Measurements from ENCODE around the gene ADAM17. TPM values are rescaled to one million over a fixed set of nuclear protein-coding genes. Genes with fewer than 3 reads are reported as not detected.

ADAM17 gene
- total and polyA plus RNA-seq, 2 of the 8 experiments (the other 6 are each of a cell fraction or from before 2014, with no cell fraction given) = 6.5 to 23.5 TPM

- Histone ChIP-seq H4K5ac (ENCODE audit: insufficient read length, low read depth, low read length) (no peak overlapping the region), H3K9ac (replicated peaks in 1 of 4; ENCODE audit: extremely low read depth in 1 of 4, low read depth in 3 of 4, low read length in 3 of 4) (no peak overlapping the region), H3K79me2 (ENCODE audit: control insufficient read depth in 1 of 2, insufficient read depth in 2 of 2, low read length in 2 of 2) (no peaks in the 10 kb centered on the region), H2BK15ac (ENCODE audit: low read length) (no peak overlapping the region), H4K20me1 (replicated peaks in 1 of 2; ENCODE audit: control insufficient read depth in 1 of 2, insufficient read depth in 2 of 2, low read length in 2 of 2) (peaks cover 0 to 3% of the 10 kb centered on the region in 2 experiments), H3K27me3 (replicated peaks in 1 of 4; ENCODE audit: control insufficient read depth in 3 of 4, extremely low read depth in 1 of 4, insufficient read depth in 3 of 4, low read length in 3 of 4) (no peaks in the 10 kb centered on the region; a peak in 1 of 7 replicates), H2AK5ac (ENCODE audit: low read depth, low read length) (no peak overlapping the region), H3K4me2 (ENCODE audit: insufficient read depth in 1 of 2, low read depth in 2 of 2, low read length in 2 of 2) (no peak overlapping the region), H3K18ac (ENCODE audit: extremely low read depth, low read length) (no peak overlapping the region), H3K9me3 (ENCODE audit: insufficient read depth in 2 of 2, low read depth in 1 of 2, low read length in 1 of 2) (no peaks in the 10 kb centered on the region), H3K14ac (ENCODE audit: insufficient read length) (no peak overlapping the region), H3K23me2 (ENCODE audit: low read depth, low read length) (no peaks in the 10 kb centered on the region), H3K27ac (ENCODE audit: low read depth, low read length) (no peak overlapping the region), H3K56ac (replicated peaks; ENCODE audit: insufficient read length, low read depth, low read length) (no peak overlapping the region), H2BK12ac (ENCODE audit: low read depth, low read length) (no peak overlapping the region), H3K4ac (replicated peaks; ENCODE audit: insufficient read length, low read depth, low read length) (no peak overlapping the region), H3K79me1 (ENCODE audit: low read depth, low read length) (no peaks in the 10 kb centered on the region; the same call in 1 of the 2 replicates), H3K36me3 (ENCODE audit: control insufficient read depth in 2 of 4, insufficient read depth in 4 of 4, low read length in 3 of 4) (peaks cover 8 to 72% (median 45%) of the 10 kb centered on the region in 4 experiments), H2BK20ac (ENCODE audit: low read length) (no peak overlapping the region), H2AFZ (ENCODE audit: low read length) (no peak overlapping the region), H3K4me1 (replicated peaks in 1 of 4; ENCODE audit: control insufficient read depth in 3 of 4, insufficient read depth in 4 of 4, low read length in 3 of 4) (no peaks in the 10 kb centered on the region), H3K23ac (ENCODE audit: insufficient read length) (no peak overlapping the region), H2BK5ac (ENCODE audit: low read depth, low read length) (no peak overlapping the region), H3K4me3 (ENCODE audit: extremely low read depth in 1 of 4, insufficient read depth in 2 of 4, low read depth in 3 of 4, low read length in 4 of 4) (no peak overlapping the region), H4K91ac (replicated peaks; ENCODE audit: insufficient read length, low read length) (no peak overlapping the region), H2BK120ac (replicated peaks; ENCODE audit: low read depth, low read length) (no peak overlapping the region), H4K8ac (ENCODE audit: extremely low read depth, insufficient read depth, low read length) (no peak overlapping the region)
- TF ChIP-seq SP4 (IDR thresholded peaks at IDR 0.05; ENCODE audit: low read length) = no peak
- TF ChIP-seq E2F6 (IDR thresholded peaks at IDR 0.05) = no peak
- TF ChIP-seq KDM1A (IDR thresholded peaks at IDR 0.05; ENCODE audit: borderline replicate concordance, low read length) = no peak
- no peak for TF ChIP-seq CTCF (IDR thresholded peaks at IDR 0.05; ENCODE audit: control extremely low read depth in 1 of 3, insufficient read depth in 1 of 3, low read depth in 1 of 3, low read length in 3 of 3)
- TF ChIP-seq TEAD4 (IDR thresholded peaks at IDR 0.05; ENCODE audit: low read depth, low read length) = no peak
- TF ChIP-seq JUND (IDR thresholded peaks at IDR 0.05; ENCODE audit: low read length) = no peak
- TF ChIP-seq BCL11A (IDR thresholded peaks at IDR 0.05; ENCODE audit: low read depth in 2 of 2, low read length in 2 of 2) = no peak
- TF ChIP-seq ATF3 (IDR thresholded peaks at IDR 0.05; ENCODE audit: insufficient read depth, low read depth, low read length) = no peak
- WGBS, 2 experiments (ENCODE audit: extremely low coverage in 1 of 2, insufficient coverage in 1 of 2, insufficient read length in 1 of 2, insufficient replicate concordance in 2 of 2, low coverage in 1 of 2, low lambda C conversion rate in 2 of 2, missing lambda C conversion rate in 1 of 2) = 89% methylated on average over 5 of the region's 5 CpGs; no CpG with 5 or more reads in 1 of the 2 experiments
- DNase-seq (ENCODE audit: low read depth in 1 of 2, low spot score in 2 of 2) = no peak
- CTCF ChIA-PET (ENCODE audit: partially characterized antibody) = interaction anchor here (0.9 kb wide), 1 partner anchor 14 kb away, joined by 4 read pairs; no protein-coding TSS in a partner anchor
- POLR2A ChIA-PET (ENCODE audit: partially characterized antibody) = interaction anchor here (1.5 kb wide), 1 partner anchor 8 kb away, joined by 3 read pairs; no protein-coding TSS in a partner anchor
- FAIRE-seq = no peak
Observed at GRCh38 chr2:9443526-9443925, 112.1 kb downstream of the ADAM17 start.

All from H1 (cell line).